ENCODE measurements around the gene CCM2. TPM values are rescaled to one million over a fixed set of nuclear protein-coding genes. Genes with fewer than 3 reads are reported as not detected.
"Not testable (repeated sequence)": the region's sequence is repeated elsewhere in the genome, so short reads cannot be mapped to it uniquely, and the experiment has no call there.

The CCM2 gene
- total RNA-seq, 2 experiments from 2014 or later = 70.1 to 80.1 TPM

- peaks cover 13% of the 10 kb centered on the region for H3K36me3 Mint-ChIP-seq (ENCODE audit: low read depth)
- H3K4me3 Mint-ChIP-seq = no peak overlapping the region
- intact Hi-C loops (cut with DNase I, micrococcal nuclease) = no loop called here
- POLR2A ChIA-PET = interaction anchor here (1.8 kb wide), 1 partner anchor 11 kb away, joined by 5 read pairs; no protein-coding TSS in a partner anchor
- ATAC-seq (no peak), DNase-seq (no peak)
- H3K27ac Mint-ChIP-seq = peak overlapping the region; percentile 33
- H3K9me3 Mint-ChIP-seq (ENCODE audit: low read depth) = no peaks in the 10 kb centered on the region
- H3K4me1 Mint-ChIP-seq = peaks cover 36% of the 10 kb centered on the region
- no peaks in the 10 kb centered on the region for H3K27me3 Mint-ChIP-seq
- CTCF ChIA-PET = interaction anchor here (0.7 to 1.4 kb wide), 3 partner anchors 11 to 146 kb away, joined by 3 to 4 read pairs (median 4); no protein-coding TSS in a partner anchor
These were observed 9.6 kb upstream of the CCM2 start for GRCh38 chr7:44990109-44991023.

- H3K4me1 Mint-ChIP-seq = peaks cover 46% of the 10 kb centered on the region
- CTCF ChIA-PET = interaction anchor here (1.0 kb wide), 1 partner anchor 18 kb away, joined by 4 read pairs; no protein-coding TSS in a partner anchor
- H3K4me3 Mint-ChIP-seq; POLR2A ChIA-PET; H3K9me3 Mint-ChIP-seq (ENCODE audit: low read depth); H3K27ac Mint-ChIP-seq; DNase-seq; H3K36me3 Mint-ChIP-seq (ENCODE audit: low read depth); ATAC-seq; intact Hi-C loops (cut with DNase I, micrococcal nuclease); H3K27me3 Mint-ChIP-seq: not testable (repeated sequence)
These were observed 7.8 kb upstream of the CCM2 start for GRCh38 chr7:44992004-44992795.

DNA sequence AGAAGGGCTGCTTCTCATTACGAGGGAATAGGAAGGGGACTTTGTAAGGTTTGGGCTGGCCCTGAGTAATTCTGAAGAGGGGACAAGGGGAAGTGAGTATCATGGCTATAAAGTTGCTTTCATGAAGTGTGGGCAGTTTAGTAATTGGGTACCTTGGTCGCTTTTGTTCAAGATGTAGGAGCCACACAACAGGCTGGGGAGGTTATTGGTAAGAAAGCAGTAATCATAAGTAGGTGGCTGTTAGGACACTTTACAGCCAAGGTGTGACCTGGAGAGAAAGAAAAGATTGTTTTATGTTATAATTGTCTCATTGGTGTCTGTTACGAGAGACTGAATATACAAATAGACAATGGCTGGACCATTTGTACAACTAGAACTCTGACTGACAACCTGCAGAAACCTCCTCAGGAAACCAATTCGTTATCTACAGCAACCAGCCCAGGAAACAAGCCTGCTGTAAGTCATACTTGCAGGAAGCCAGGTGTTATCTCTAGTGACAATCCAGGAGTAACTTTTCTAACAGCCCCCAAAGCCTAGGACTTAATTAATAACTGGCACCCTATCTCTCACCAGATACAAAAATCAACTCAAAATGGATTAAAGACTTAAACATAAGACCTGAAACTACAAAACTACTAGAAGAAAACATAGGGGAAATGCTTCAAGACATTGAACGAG, 5.0 kb upstream of the CCM2 start:
- H3K4me1 Mint-ChIP-seq = peaks cover 32% of the 10 kb centered on the region
- POLR2A ChIA-PET = no interaction called here
- H3K27me3 Mint-ChIP-seq = no peaks in the 10 kb centered on the region
- H3K4me3 Mint-ChIP-seq = peak overlapping the region; percentile 33
- intact Hi-C loops (cut with DNase I, micrococcal nuclease) = no loop called here
- H3K36me3 Mint-ChIP-seq (ENCODE audit: low read depth) = no peaks in the 10 kb centered on the region
- H3K27ac Mint-ChIP-seq = peak overlapping the region; percentile 62
- CTCF ChIA-PET = interaction anchor here (0.8 to 0.9 kb wide), 2 partner anchors 9 to 41 kb away, joined by 3 read pairs; no protein-coding TSS in a partner anchor
- ATAC-seq (no peak), DNase-seq (no peak)
- no peaks in the 10 kb centered on the region for H3K9me3 Mint-ChIP-seq (ENCODE audit: low read depth)

- CTCF ChIA-PET = interaction anchor here (0.6 to 2.6 kb wide), 4 partner anchors 11 to 201 kb away, joined by 3 to 10 read pairs (median 4); no protein-coding TSS in a partner anchor
- Mint-ChIP-seq H3K27me3 (no peaks in the 10 kb centered on the region), H3K27ac (peak overlapping the region; percentile 62), H3K9me3 (ENCODE audit: low read depth) (no peaks in the 10 kb centered on the region), H3K4me1 (peaks cover 32% of the 10 kb centered on the region), H3K4me3 (peak overlapping the region; percentile 33), H3K36me3 (ENCODE audit: low read depth) (no peaks in the 10 kb centered on the region)
- intact Hi-C loops (cut with DNase I, micrococcal nuclease) = no loop called here
- POLR2A ChIA-PET = interaction anchor here (0.5 to 6.7 kb wide), 3 partner anchors 8 to 14 kb away, joined by 3 to 99 read pairs (median 10); partner anchors contain the start of gene MYO1G
- ATAC-seq (no peak), DNase-seq (peak; percentile 13)
These were observed 4.2 kb upstream of the CCM2 start for GRCh38 chr7:44995555-44996493.

DNA sequence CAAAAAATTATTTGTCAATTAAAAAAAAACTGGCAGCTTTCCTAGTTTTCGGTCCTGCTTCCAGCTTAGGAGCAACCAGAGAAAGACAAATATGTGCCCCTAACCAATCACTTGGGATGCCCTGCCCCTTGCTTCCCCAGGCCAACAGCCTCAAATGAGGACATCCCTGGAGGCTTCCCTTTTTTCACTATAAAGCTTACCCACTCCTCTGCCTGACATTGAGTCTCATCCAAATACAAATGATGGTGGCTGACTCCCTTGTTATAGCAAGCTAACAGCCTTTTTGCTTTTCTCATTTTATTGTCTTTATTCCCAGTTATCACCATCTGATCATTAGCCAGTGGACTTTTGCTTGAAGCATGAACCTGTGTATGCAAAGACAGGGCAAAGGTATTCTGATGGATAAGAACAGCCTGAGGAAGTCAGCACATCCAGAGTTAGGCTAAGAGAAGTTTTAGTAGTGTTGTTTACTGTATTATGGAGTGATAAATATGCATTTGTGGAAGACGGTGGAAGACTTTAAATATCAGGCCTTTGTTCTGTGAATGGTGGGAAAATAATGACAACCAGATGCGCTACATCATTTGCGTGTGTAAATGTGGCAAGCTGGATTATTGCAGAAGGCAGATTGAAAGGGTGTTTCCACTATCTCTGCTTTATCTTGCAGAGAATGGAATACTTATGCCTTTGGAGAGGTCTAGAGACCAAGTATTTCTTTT, 1.7 kb upstream of the CCM2 start:
- Mint-ChIP-seq H3K4me3 (peak overlapping the region; percentile 91), H3K9me3 (ENCODE audit: low read depth) (no peaks in the 10 kb centered on the region), H3K27ac (peak overlapping the region; percentile 56), H3K4me1 (peaks cover 52% of the 10 kb centered on the region), H3K36me3 (ENCODE audit: low read depth) (peaks cover 16% of the 10 kb centered on the region), H3K27me3 (no peaks in the 10 kb centered on the region)
- DNase-seq (no peak), ATAC-seq (no peak)
- intact Hi-C loops (cut with DNase I, micrococcal nuclease) = loop anchor here in 1 of 2 experiments (2.0 kb wide), 1 partner anchor 416 kb away; the partner anchor contains the start of gene TMED4
- CTCF ChIA-PET = interaction anchor here (0.6 to 3.1 kb wide), 6 partner anchors 9 to 113 kb away, joined by 3 to 10 read pairs (median 5); no protein-coding TSS in a partner anchor
- POLR2A ChIA-PET = interaction anchor here (1.0 to 6.7 kb wide), 3 partner anchors 17 to 199 kb away, joined by 5 to 99 read pairs (median 33); partner anchors contain the start of gene MYO1G

- DNase-seq = peak; percentile 100
- ATAC-seq = peak; percentile 88
- Mint-ChIP-seq H3K36me3 (ENCODE audit: low read depth) (peaks cover 18% of the 10 kb centered on the region), H3K27me3 (no peaks in the 10 kb centered on the region), H3K27ac (peak overlapping the region; percentile 91), H3K4me1 (peaks cover 56% of the 10 kb centered on the region), H3K9me3 (ENCODE audit: low read depth) (no peaks in the 10 kb centered on the region), H3K4me3 (peak overlapping the region; percentile 91)
- POLR2A ChIA-PET = interaction anchor here (0.7 to 6.7 kb wide), 5 partner anchors 11 to 26 kb away, joined by 5 to 99 read pairs (median 6); partner anchors contain the start of gene MYO1G
- CTCF ChIA-PET = interaction anchor here (0.5 to 3.1 kb wide), 4 partner anchors 10 to 427 kb away, joined by 3 to 10 read pairs (median 4); no protein-coding TSS in a partner anchor
- intact Hi-C loops (cut with DNase I, micrococcal nuclease) = loop anchor here (1.0 to 2.0 kb wide), 14 partner anchors 13 to 917 kb away; partner anchors contain the start of genes OGDH (in 2 of the 2), TBRG4 (in 2 of the 2), TMED4 (in 2 of the 2) and ZMIZ2 (in 2 of the 2)
These were observed 532 bp upstream of the CCM2 start for GRCh38 chr7:44999245-45000092.

GRCh38 chr7:45001138-45001694, 1.2 kb downstream of the CCM2 start:
- Mint-ChIP-seq H3K9me3 (ENCODE audit: low read depth) (no peaks in the 10 kb centered on the region), H3K4me3 (peak overlapping the region; percentile 91), H3K4me1 (peaks cover 53% of the 10 kb centered on the region), H3K36me3 (ENCODE audit: low read depth) (peaks cover 26% of the 10 kb centered on the region), H3K27me3 (no peaks in the 10 kb centered on the region), H3K27ac (peak overlapping the region; percentile 98)
- POLR2A ChIA-PET = interaction anchor here (0.6 to 6.7 kb wide), 28 partner anchors 9 to 420 kb away, joined by 3 to 99 read pairs (median 5); partner anchors contain the start of genes MYO1G, PURB and TBRG4
- CTCF ChIA-PET = interaction anchor here (0.6 to 2.8 kb wide), 18 partner anchors 11 to 365 kb away, joined by 3 to 28 read pairs (median 4); partner anchors contain the start of genes H2AZ2, MYO1G and TBRG4
- intact Hi-C loops (cut with DNase I, micrococcal nuclease) = loop anchor here (1.0 to 2.0 kb wide), 2 partner anchors 26 to 362 kb away; no protein-coding TSS in a partner anchor
- ATAC-seq (peak; percentile 58), DNase-seq (peak; percentile 82)

DNA sequence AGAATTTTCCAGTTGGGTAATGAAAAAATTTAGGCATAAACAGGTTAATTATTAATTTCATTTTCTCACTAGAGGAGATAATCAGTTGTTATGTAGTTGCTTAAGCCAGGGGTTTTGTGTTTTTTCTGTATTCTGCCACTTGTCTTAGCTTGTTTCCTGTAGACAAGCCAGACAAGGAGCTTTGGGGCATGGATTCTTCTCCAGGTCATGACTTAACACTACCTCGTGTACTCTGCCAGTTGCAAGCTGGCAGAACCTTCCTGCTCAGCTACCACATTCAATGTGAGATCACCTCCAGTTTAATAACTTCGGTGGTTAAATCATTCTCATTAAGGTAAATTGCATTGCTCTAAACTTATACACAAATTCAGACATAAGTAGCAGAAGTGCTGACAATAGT, 1.8 kb downstream of the CCM2 start:
- CTCF ChIA-PET = interaction anchor here (0.6 to 2.8 kb wide), 17 partner anchors 11 to 365 kb away, joined by 3 to 28 read pairs (median 4); partner anchors contain the start of genes MYO1G and TBRG4
- Mint-ChIP-seq H3K4me1 (peaks cover 52% of the 10 kb centered on the region), H3K4me3 (peak overlapping the region; percentile 91), H3K27ac (peak overlapping the region; percentile 98), H3K36me3 (ENCODE audit: low read depth) (peaks cover 27% of the 10 kb centered on the region), H3K27me3 (no peaks in the 10 kb centered on the region), H3K9me3 (ENCODE audit: low read depth) (no peaks in the 10 kb centered on the region)
- POLR2A ChIA-PET = interaction anchor here (0.6 to 6.7 kb wide), 26 partner anchors 9 to 421 kb away, joined by 3 to 99 read pairs (median 5); partner anchors contain the start of genes MYO1G, PURB and TBRG4
- no peak for DNase-seq
- intact Hi-C loops (cut with DNase I, micrococcal nuclease) = loop anchor here (1.0 to 2.0 kb wide), 3 partner anchors 10 to 363 kb away; no protein-coding TSS in a partner anchor
- no peak for ATAC-seq

All from activated CD4-positive, alpha-beta T cell treated with anti-CD3 and anti-CD28 coated beads for 36 hours (primary cell).